ENCODE results near the gene IL10RA.

IL10RA gene

GRCh38 chr11:117985953-117986887, at the start of gene IL10RA:
Gene IL10RA (plus strand): TSS chr11:117986394. CDS start chr11:117986468, 74 bp downstream.
- Histone ChIP-seq H3K9me3 (replicated peaks; ENCODE audit: insufficient read depth, low read length) (no peaks in the 10 kb centered on the region), H3K36me3 (replicated peaks; ENCODE audit: insufficient read depth, low read length) (peaks cover 15% of the 10 kb centered on the region), H3K79me2 (ENCODE audit: low read length) (peaks cover 43% of the 10 kb centered on the region), H3K9ac (ENCODE audit: low read length) (peak within 1 kb of the TSS; percentile 91), H2AFZ (ENCODE audit: low read length) (peak within 1 kb of the TSS; percentile 34), H3K9me2 (replicated peaks; ENCODE audit: insufficient read depth, low read length) (no peaks in the 10 kb centered on the region), H3K4me2 (ENCODE audit: low read depth, low read length) (peak within 1 kb of the TSS; percentile 98), H3K4me1 (ENCODE audit: low read length) (peaks cover 26% of the 10 kb centered on the region), H3F3A (ENCODE audit: insufficient read depth, low read length) (peaks cover 15% of the 10 kb centered on the region), H3K27me3 (replicated peaks; ENCODE audit: insufficient read depth, low read length) (no peaks in the 10 kb centered on the region), H3K27ac (ENCODE audit: low read length) (peak within 1 kb of the TSS; percentile 98), H3K4me3 (ENCODE audit: low read length) (peak within 1 kb of the TSS; percentile 73), H4K20me1 (ENCODE audit: insufficient read depth, low read length) (no peaks in the 10 kb centered on the region)
- DNase-seq = peak; percentile 93
- no peak for TF ChIP-seq EZH2 (optimal IDR thresholded peaks at IDR 0.05; ENCODE audit: low read depth, low read length)
- TF ChIP-seq, protein P1, sequence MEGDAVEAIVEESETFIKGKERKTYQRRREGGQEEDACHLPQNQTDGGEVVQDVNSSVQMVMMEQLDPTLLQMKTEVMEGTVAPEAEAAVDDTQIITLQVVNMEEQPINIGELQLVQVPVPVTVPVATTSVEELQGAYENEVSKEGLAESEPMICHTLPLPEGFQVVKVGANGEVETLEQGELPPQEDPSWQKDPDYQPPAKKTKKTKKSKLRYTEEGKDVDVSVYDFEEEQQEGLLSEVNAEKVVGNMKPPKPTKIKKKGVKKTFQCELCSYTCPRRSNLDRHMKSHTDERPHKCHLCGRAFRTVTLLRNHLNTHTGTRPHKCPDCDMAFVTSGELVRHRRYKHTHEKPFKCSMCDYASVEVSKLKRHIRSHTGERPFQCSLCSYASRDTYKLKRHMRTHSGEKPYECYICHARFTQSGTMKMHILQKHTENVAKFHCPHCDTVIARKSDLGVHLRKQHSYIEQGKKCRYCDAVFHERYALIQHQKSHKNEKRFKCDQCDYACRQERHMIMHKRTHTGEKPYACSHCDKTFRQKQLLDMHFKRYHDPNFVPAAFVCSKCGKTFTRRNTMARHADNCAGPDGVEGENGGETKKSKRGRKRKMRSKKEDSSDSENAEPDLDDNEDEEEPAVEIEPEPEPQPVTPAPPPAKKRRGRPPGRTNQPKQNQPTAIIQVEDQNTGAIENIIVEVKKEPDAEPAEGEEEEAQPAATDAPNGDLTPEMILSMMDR (IDR thresholded peaks at IDR 0.05; ENCODE audit: low read length) = no peak
- TF ChIP-seq EZH2phosphoT487 (IDR thresholded peaks at IDR 0.05; ENCODE audit: low read length) = no peak

- Histone ChIP-seq H3K36me3 (replicated peaks; ENCODE audit: insufficient read depth, low read length) (no peaks in the 10 kb centered on the region), H3K9ac (ENCODE audit: low read length) (no peak overlapping the region), H3K4me3 (ENCODE audit: low read length) (no peak overlapping the region), H2AFZ (ENCODE audit: low read length) (no peak overlapping the region), H3K9me3 (replicated peaks; ENCODE audit: insufficient read depth, low read length) (no peaks in the 10 kb centered on the region), H3K79me2 (ENCODE audit: low read length) (no peaks in the 10 kb centered on the region), H3F3A (ENCODE audit: insufficient read depth, low read length) (no peaks in the 10 kb centered on the region), H3K27ac (ENCODE audit: low read length) (no peak overlapping the region), H3K4me1 (ENCODE audit: low read length) (peaks cover 3% of the 10 kb centered on the region; the same call in 1 of the 2 replicates), H4K20me1 (ENCODE audit: insufficient read depth, low read length) (no peaks in the 10 kb centered on the region), H3K4me2 (ENCODE audit: low read depth, low read length) (no peak overlapping the region), H3K27me3 (replicated peaks; ENCODE audit: insufficient read depth, low read length) (no peaks in the 10 kb centered on the region), H3K9me2 (replicated peaks; ENCODE audit: insufficient read depth, low read length) (no peaks in the 10 kb centered on the region)
- no peak for TF ChIP-seq EZH2 (optimal IDR thresholded peaks at IDR 0.05; ENCODE audit: low read depth, low read length)
- TF ChIP-seq EZH2phosphoT487 (IDR thresholded peaks at IDR 0.05; ENCODE audit: low read length) = no peak
- TF ChIP-seq, protein P1 (IDR thresholded peaks at IDR 0.05; ENCODE audit: low read length) = no peak
- DNase-seq = peak; percentile 39
Observed at GRCh38 chr11:117936973-117937372, 49.2 kb upstream of the IL10RA start.

GRCh38 chr11:117940736-117941135, 45.5 kb upstream of the IL10RA start:
- Histone ChIP-seq H4K20me1 (ENCODE audit: insufficient read depth, low read length) (no peaks in the 10 kb centered on the region), H3K27ac (ENCODE audit: low read length) (no peak overlapping the region), H2AFZ (ENCODE audit: low read length) (no peak overlapping the region), H3K79me2 (ENCODE audit: low read length) (no peaks in the 10 kb centered on the region), H3F3A (ENCODE audit: insufficient read depth, low read length) (no peaks in the 10 kb centered on the region), H3K27me3 (replicated peaks; ENCODE audit: insufficient read depth, low read length) (no peaks in the 10 kb centered on the region), H3K9me3 (replicated peaks; ENCODE audit: insufficient read depth, low read length) (no peaks in the 10 kb centered on the region), H3K36me3 (replicated peaks; ENCODE audit: insufficient read depth, low read length) (no peaks in the 10 kb centered on the region), H3K9ac (ENCODE audit: low read length) (no peak overlapping the region), H3K4me2 (ENCODE audit: low read depth, low read length) (no peak overlapping the region), H3K9me2 (replicated peaks; ENCODE audit: insufficient read depth, low read length) (no peaks in the 10 kb centered on the region), H3K4me1 (ENCODE audit: low read length) (peaks cover 6% of the 10 kb centered on the region; the same call in 1 of the 2 replicates), H3K4me3 (ENCODE audit: low read length) (no peak overlapping the region)
- DNase-seq = no peak
- TF ChIP-seq EZH2phosphoT487 (IDR thresholded peaks at IDR 0.05; ENCODE audit: low read length) = no peak
- TF ChIP-seq, protein P1 (IDR thresholded peaks at IDR 0.05; ENCODE audit: low read length) = no peak
- no peak for TF ChIP-seq EZH2 (optimal IDR thresholded peaks at IDR 0.05; ENCODE audit: low read depth, low read length)

Data from MM.1S (cell line).